Kidney epithelial cell (primary cell): ENCODE measurements around the gene ATXN1. TPM values are rescaled to one million over a fixed set of nuclear protein-coding genes. Genes with fewer than 3 reads are reported as not detected.

Source experiments
- DNase-seq: peaks from one replicate; pipeline ENCODE4 v3.0.0-alpha.2; 2010; ENCODE audit warnings: low read depth
- H3K27me3 ChIP-seq: 2 replicates; pipeline ENCODE4 v1.6.0; 2011; ENCODE audit warnings: low read length; ENCODE audit not compliant: control insufficient read depth, insufficient read depth
- H3K36me3 ChIP-seq: 2 replicates; pipeline ENCODE4 v1.5.1; 2011; ENCODE audit warnings: low read length; ENCODE audit not compliant: control insufficient read depth, insufficient read depth
- H3K4me3 ChIP-seq: 2 replicates; pipeline ENCODE4 v1.5.1; 2011; ENCODE audit warnings: low read depth, mild to moderate bottlenecking, control low read depth, low read length
- total RNA-seq: library from RNA; depleted of rRNA; stranded (reverse); fragments of >200 nt; gene quantifications from 2 replicates; pipeline ENCODE4 v1.2.3, GENCODE V29; 2015
- TF ChIP-seq, protein P1 (sequence below): IDR thresholded peaks from 2 replicates; pipeline ENCODE4 v1.5.1; 2011; ENCODE audit warnings: mild to moderate bottlenecking, moderate library complexity, low read length, control low read depth, inconsistent platforms; ENCODE audit not compliant: insufficient read depth, poor library complexity, severe bottlenecking

ATXN1 gene
- total RNA-seq, 1 donor from 2014 or later: 12.5 TPM

DNA sequence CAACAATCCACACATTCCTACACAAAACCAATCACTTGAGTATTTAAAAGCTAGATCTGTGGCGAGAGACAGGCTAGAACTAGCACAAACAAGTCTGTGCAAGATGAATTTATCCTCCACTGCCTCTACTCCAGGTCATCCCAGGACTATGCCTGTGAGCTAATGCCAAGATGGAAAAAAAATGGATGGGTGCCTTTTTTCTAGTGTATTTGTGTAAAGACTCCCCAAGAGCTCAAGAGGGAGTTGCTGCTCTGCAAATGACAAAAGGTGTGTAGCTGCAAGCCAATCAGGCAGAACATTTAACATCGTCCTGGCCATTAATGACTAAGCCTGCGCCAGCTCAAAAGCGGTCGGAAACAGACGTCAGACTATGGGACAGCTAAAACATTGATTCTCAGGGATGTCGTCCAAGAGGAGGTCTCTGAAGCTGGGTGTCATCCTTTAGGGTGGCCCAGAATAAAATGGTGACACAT is 21.9 kb downstream of the ATXN1 start:
- TF ChIP-seq, protein P1, sequence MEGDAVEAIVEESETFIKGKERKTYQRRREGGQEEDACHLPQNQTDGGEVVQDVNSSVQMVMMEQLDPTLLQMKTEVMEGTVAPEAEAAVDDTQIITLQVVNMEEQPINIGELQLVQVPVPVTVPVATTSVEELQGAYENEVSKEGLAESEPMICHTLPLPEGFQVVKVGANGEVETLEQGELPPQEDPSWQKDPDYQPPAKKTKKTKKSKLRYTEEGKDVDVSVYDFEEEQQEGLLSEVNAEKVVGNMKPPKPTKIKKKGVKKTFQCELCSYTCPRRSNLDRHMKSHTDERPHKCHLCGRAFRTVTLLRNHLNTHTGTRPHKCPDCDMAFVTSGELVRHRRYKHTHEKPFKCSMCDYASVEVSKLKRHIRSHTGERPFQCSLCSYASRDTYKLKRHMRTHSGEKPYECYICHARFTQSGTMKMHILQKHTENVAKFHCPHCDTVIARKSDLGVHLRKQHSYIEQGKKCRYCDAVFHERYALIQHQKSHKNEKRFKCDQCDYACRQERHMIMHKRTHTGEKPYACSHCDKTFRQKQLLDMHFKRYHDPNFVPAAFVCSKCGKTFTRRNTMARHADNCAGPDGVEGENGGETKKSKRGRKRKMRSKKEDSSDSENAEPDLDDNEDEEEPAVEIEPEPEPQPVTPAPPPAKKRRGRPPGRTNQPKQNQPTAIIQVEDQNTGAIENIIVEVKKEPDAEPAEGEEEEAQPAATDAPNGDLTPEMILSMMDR: peak; percentile 31
- Histone ChIP-seq H3K27me3 (no peaks in the 10 kb centered on the region), H3K36me3 (no peaks in the 10 kb centered on the region), H3K4me3 (no peak overlapping the region)
- peak; percentile 93 for DNase-seq

DNA sequence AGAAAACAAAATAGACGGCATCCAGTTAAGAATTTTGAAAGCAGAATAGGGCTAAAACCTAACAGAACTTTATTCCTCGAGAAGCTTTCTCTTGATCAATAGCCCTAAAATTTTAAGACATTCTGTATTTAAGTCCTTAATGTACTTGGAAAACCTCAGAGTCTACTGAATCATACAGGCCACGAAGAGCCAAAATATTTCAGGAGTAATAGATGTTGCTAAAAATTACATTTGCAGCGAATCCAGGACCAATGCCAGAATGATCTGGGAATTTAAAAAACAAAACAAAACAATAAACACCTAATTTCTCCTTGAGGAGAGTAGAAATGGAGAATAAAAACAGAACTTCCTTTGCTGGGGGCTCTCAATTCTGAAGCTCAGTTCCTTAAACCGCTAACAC is 23.3 kb downstream of the ATXN1 start:
- Histone ChIP-seq H3K4me3 (no peak overlapping the region), H3K36me3 (no peaks in the 10 kb centered on the region), H3K27me3 (no peaks in the 10 kb centered on the region)
- TF ChIP-seq, protein P1: no peak
- no peak for DNase-seq

DNA sequence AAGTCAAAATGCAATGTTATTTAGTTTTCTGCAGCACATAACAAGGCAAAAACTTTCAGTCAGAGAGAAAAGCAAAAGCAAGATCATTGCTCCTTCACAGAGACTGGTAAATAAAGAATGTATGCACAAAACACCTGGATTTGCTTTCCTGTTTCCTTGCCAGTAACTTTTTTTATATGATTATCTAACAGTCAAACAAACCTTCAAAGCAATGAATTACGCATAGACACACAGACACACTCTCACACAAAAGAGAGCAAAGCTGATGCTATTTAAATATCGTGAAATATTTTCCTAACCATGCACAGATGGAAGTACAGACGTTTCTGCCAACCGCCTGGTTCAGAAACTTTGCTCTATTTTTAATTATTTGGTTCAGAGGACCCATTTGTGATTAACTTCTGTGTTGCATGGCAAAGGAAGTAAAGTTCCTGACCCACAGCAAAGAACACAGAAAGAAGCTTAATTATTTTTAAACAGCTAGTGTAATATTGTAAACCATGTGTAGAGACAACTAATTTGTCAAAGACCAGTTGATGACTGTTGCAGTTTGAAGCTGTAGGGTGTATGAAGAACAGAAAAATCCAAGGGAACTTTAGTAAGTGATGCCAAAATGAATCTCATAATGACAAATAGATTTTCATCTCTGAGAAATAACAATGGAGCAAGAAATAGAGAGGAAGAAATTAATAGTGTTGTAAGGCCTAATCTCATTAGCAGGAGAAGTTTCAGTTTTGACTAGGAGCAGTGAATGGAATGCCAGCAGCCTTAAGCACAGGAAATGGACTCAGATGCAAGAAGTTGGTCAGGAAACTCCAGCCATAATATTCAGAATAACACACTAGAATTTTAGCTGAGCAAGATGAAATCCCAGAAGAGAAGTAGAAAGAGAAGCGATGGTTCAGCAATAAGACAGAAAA is 24.1 kb downstream of the ATXN1 start:
- Histone ChIP-seq H3K36me3 (no peaks in the 10 kb centered on the region), H3K27me3 (no peaks in the 10 kb centered on the region), H3K4me3 (no peak overlapping the region)
- TF ChIP-seq, protein P1: no peak
- no peak for DNase-seq

DNA sequence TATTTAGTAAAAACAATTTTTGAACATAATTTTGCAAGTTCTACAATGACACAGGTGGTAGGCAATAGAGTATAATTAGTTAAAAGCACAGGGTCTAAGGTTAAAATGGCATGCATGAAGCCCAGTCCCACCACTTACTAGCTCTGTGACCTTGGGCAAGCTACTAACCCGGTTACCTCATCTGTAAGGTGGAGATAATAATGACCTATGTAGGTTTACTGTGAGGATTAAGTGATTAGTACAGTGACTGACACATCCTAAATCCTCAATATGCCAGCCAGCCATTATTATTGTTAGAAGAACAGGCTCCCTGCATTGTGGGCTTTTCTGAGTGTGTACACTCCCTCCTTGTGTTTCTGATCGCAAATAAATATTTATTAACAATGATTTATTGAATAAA is 26.2 kb downstream of the ATXN1 start:
- TF ChIP-seq, protein P1: no peak
- DNase-seq: no peak
- no peaks in the 10 kb centered on the region for H3K36me3 ChIP-seq
- H3K4me3 ChIP-seq: no peak overlapping the region
- no peaks in the 10 kb centered on the region for H3K27me3 ChIP-seq

GRCh38 chr6:16733085-16733484 is 28.2 kb downstream of the ATXN1 start:
- TF ChIP-seq, protein P1: no peak
- DNase-seq: no peak
- Histone ChIP-seq H3K4me3 (no peak overlapping the region), H3K27me3 (no peaks in the 10 kb centered on the region), H3K36me3 (no peaks in the 10 kb centered on the region)

- no peak for DNase-seq
- no peaks in the 10 kb centered on the region for H3K27me3 ChIP-seq
- TF ChIP-seq, protein P1: no peak
- no peak overlapping the region for H3K4me3 ChIP-seq
- H3K36me3 ChIP-seq: no peaks in the 10 kb centered on the region
Measured at GRCh38 chr6:16731478-16732051, 29.7 kb downstream of the ATXN1 start.
